Measurements from ENCODE around the gene NCBP2.

Gene NCBP2

DNA sequence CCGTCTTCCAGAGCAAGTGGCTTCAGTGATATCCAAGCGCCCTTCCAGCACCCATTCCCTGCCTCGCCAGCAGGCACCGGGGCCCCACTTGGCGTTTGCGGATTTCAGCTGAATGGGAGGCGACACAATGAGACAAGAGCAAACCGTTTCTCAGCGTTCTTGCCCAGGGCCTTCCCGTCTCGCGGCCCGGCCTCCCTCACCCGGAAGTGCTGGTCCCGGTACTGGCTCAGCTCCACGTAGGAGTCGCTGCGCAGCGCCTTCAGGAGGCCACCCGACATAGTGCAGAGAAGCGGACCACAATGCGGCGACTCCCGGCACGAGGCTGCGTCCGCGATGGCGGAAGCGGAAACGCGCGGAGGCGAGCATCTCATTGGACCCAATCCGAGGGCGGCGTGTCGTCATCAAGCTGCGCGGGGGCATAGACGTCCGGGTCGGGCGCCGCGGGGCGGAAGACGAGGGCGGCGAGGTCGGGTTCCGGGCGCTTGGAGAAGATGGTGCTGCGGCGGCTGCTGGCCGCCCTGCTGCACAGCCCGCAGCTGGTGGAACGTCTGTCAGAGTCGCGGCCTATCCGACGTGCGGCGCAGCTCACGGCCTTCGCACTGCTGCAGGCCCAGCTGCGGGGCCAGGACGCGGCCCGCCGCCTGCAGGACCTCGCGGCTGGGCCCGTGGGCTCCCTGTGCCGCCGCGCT, at the start of gene NCBP2:
Gene NCBP2 (minus strand): TSS at position 303 of the 689 bp plus-strand sequence. CDS start 25 bp downstream, at position 278.
- peak; percentile 95 to 98 for DNase-seq

DNA sequence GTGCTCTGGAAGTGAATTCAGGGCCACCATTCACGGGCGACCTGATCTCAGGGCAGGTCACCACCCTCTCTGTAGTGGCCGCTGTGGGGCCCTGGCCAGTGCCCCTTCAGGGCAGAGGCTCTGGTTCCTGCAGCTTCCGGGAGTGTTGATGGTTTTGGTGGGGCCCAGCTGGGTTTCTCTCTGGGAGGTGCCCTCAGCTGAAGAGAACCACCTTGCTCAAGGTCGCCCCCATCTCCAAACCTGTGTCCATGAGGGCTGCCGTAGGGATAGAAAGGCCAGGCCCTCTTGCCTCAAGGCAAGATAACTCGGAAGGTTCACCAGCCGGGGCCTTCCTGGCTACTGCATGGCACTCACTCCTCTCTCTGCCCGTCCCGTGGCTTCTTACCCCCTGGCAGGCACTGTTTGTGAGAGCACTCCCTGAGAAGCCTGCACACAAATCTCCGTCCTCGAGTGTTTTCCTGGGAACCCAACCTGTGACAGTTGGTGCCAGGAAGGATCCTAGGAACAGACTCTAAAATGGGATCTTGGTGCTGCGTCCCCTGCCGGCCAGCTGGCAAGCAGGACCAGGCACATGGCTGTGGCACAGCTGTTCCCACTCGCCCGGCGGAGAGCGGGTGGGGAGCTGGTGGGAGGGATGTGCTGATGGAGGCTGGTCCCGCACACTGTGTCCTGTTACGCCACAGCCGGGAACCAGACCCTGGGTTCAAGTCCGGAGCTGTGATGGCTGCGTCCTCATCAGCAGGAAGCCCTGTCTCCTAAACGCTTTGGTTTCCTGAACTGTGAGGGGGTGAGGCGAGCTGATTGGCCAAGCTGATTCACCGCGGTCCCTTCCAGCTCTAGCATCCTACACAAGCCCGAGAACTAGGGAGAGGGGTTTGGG, 49.5 kb upstream of the NCBP2 start:
- no peak for DNase-seq

DNA sequence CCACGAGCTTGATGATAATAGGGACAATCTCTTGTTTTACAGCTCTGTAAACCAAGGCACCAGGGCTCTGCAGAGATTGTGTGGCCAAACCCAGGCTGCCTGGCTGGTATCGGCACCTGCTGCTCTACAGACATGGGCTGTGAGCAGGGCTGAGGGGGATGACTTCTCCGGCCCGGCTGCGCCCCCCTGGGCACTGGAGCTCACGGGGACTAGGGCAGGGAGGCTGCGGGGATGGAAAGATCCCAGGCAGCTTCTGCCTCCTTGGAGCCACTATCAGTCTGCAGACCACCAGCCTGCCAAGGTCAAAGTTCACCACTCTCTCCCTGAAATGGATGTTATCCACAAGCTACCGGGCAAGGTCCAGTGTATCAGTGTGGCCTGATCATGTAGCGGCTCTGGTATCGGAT, 48.3 kb upstream of the NCBP2 start:
- no peak for DNase-seq

DNA sequence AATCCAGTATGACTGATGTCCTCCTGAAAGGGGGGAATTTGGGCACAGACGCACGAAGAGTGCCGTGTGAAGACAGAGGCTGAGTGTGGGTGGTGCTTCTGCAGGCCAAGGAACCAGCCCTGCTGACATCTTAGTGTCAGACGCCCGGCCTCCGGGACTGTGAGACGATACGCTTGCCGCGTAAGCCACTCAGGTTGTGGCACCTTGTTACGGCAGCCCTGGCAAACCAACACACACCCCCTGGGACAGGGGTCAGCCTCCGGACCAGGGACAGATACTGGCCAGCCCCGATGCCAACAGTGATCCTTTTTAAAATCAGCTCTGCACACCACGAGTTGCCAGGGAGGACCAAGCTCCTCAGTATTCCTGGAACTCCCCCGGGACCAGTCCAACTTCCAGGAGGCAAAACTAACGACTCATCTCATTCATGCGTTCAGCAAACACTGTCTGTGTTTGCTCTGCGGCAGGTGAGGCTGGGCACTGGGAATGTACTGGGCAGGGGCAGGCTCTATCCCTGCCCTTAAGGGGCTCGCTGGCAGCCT, 47.5 kb upstream of the NCBP2 start:
- peak in 1 of 2 experiments; percentile 11 for DNase-seq

DNA sequence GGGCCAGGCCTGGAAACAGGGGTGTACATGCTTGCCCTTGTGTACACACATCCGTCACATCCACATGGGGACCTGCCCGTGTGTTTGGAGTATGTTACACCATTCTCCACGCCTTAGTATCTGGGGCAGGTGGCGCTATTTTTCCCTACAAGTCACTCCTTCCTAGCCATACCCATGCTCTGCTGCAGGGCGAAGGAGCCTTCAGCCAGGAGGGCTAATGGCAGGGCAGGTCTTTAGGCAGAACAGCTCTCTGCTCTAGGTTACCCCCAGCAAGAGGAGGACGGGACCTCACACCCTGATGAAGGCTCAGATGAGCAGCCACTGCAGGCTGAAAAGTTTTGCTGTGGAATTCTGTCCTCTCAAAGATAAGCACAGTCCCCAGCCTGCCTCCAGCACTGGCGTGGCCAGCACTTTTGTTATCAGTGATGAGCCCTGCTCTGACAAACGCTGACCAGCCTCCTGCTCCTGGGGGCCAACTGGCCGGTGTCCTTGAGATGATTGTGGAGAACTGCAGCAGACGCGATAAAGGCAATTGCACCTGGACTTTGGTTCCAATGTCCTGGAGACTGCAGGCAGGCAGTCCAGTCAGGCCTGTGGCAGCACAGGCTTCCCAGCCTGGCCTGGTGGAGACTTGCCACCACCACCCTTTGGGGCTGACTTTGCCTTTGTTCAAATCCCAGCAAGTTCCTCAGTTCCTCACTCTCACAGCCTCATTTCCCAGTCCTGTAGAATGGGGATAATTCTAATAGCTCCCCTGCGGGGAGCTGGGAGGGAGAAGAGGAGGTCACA, 46.1 kb upstream of the NCBP2 start:
- peak in 1 of 2 experiments; percentile 13 for DNase-seq

DNA sequence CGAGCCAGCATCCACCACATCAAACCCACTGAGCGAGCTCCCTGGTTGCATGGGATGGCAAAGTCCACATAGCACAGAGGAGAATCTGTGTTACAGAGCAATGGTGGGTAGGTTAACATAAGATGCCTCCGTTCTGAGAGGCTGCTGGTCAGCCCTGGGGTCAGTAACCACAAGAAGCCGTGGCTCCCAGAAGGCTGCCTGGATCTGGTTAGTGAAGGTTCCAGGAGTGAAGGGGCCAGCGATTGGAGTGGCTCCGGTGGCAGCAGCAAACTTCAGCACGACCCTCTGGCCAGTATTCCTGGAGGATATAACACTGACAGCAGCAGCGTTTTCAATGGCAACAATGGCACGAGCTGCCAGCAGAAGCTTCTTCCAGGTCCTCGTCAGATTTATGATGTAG, 44.7 kb upstream of the NCBP2 start:
- no peak for DNase-seq

DNA sequence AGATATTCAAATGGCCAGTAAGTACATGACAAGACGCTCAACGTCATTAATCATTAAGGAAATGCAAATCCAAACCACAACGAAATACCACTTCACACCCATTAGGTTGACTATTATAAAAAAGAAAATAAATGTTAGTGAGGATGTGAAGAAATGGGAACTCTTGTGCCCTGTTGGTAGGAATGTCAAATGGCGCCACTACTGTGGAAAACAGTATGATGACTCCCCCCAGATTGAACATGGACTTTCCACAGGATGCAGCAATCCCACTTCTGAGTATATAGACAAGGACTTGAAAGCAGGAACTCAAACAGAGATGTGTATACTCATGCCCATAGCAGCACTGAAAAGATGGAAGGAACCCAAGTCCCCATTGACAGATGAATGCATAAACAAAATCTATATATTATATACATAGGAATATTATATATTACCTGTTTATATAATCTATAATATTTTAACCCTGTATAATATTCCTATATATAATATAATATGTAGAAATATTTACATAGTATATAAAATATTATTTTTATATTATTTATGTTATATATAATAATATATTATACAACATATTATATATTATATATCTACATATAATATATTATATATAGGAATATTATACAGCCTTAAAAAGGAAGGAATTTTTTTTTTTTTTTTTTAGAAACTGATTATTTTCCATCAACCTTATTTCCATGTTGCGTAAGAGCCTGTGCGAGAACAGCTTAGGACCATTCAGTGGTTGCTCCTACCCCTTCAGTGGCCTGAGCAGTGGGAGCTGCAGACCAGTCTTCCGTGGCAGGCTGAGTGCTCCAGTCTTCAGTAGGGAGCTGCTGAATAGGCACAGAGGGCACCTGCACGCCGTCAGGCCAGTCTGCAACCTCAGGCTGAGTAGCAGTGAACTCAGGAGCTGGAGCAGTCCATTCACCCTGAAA, 43.9 kb upstream of the NCBP2 start:
- no peak for DNase-seq

DNA sequence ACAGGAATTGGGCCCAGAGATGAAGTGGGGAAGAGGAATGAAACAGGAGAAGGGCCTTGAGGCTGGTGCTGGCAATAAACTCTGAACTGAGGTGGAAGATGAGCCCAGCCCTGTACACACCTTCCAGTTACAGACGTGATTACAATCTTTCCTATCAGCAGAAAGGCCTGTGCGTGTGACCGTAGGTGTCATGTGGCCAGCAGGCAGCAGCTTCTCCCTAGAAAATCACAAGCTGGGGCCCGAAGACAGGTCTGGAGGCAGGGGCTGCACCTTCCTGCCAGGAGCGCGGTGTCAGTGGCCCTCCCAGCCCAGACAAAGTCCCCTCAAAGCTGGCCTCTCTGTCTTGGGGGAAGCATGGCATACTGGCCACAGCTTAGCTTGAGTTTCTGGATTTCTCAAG, 43.0 kb upstream of the NCBP2 start:
- DNase-seq = no peak

DNA sequence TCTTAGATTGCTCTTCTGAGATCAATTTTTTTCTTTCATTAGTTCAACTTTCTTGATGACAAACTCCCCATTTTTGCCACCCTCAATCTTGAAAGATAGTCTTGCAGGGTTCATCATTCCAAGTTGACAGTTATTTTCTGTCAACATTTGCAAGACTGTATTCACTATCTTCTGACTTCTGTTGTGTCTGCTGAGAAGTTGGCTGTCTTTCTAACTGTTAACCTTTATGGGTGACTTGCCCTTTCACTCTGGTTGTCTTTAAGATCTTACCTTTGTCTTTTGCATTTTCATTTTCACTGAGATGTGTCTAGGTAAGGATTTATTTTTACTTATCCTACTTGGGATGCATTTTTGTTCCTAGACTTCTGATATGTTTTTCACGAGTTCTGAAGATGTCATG, 40.9 kb upstream of the NCBP2 start:
- no peak for DNase-seq

DNA sequence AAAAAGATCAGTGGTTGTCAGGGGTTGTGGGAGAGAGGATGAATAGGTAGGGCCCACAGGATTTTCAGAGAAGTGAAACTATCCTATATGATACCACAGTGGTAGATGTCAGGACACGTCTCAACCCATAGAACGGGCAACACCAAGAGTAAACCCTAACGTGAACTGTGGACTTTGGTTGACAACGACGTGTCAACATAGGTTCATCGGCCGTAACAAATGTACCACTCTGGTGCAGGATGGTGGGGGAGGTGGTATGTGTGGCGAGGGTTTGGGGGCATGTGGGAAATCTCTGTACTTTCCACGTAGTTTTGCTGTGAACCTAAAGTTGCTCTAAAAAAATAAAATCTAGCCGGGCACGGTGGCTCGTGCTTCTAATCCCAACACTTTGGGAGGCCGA, 39.3 kb upstream of the NCBP2 start:
- no peak for DNase-seq

DNA sequence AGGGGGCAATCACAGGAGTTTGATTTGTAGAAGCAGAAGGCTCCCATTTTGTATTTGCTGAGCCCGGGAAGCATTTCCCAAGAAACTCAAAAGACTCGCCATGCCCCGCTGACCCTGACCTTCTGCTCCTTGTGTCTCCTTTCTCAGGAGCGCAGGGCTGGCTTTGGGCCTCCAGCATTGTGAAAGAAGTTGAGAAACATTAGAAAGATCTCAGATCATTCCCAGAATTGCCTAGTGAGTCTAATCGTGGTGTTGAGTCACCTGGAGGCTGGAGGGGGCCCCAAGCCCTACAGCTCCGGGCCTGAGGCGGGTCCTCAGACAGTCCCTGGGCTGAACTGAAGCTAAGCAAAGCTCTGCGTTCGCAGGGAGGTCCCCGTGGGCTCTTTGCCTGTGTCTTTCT, 37.2 kb upstream of the NCBP2 start:
- no peak for DNase-seq

DNA sequence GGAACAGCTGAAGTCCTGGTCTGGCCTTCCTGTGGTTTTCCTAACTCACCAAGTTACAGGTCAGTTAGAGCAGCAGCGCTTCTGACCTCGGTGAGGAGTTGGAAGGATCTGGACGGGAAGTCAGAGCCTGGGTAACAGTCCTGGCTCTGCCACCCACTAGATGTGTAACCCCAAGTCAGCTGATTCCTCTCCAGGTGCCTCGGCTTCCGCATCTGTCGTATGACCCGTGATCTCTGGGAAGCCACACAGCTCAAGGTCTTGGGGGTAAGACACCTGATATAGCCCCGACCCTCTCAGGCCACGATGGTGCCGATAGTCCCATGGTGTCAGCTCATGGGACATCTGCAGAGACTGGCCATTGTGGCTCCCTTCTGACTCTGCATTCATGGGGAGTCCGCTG, 34.6 kb upstream of the NCBP2 start:
- no peak for DNase-seq

DNA sequence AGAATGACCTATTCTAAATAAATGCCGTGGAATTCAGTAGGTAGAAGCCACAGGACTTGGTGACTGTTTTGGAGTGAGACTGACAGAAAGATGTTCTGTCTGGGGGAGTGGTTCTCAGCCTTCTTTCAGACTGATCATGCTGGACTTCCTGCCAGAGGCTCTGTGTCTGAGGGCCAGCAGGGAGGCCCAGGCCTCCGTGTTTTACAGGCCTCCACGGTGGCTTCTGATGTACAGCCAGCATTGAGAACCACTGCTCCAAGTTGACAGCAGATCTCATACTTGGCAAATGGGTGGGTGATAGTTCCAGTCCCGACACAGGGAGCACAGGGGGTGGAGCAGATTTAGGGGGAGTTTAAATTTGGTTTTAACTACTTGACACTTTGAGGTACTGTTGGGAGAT, 33.0 kb upstream of the NCBP2 start:
- DNase-seq = no peak

DNA sequence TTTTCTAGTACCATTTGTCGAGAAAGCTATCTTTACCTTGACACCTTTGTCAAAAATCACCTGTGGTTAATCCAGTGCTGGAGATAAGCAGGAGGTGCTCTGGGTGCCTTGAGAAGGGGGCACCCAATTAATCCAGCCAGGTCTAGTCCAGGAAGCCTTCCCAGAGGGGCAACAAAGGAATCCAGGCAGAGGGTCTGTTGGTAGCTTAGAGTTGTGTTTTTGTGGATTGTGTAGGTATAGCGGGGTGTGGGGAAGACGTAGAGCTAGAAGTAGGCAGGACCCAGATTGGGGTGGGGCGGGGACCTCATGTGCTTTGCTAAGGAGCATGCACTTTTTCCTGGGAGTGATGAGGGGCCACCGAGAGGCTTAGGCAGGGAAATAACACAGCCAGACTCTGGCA, 32.3 kb upstream of the NCBP2 start:
- DNase-seq = no peak

DNA sequence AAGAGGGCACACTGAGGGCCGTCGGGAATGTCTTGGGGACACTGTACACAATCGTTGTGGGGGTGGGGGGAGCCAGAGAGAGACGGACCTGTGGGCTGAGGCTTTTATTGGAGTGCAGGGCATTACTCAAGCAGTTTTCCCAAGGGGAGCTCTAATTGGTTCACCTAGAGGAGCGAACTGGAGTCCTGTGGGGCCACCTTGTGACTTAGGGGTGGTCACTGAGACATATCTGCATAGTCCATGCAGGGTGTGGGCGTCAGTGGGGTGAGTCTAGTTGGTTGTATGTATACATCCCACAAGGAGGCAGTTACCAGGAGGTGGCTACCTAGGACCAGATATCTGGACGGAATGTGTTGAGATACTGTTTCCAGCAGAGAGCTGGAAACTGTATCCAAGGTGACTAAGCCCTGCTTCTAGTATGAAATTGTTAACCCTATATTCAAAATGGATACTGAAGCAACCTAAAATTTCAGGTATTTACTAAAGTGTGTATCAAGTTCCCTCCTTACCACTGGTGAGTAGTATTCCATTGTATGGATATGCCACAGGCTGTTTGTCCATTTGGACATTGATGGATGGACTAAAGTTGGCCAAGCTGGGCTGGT, 28.9 kb upstream of the NCBP2 start:
- no peak for DNase-seq

DNA sequence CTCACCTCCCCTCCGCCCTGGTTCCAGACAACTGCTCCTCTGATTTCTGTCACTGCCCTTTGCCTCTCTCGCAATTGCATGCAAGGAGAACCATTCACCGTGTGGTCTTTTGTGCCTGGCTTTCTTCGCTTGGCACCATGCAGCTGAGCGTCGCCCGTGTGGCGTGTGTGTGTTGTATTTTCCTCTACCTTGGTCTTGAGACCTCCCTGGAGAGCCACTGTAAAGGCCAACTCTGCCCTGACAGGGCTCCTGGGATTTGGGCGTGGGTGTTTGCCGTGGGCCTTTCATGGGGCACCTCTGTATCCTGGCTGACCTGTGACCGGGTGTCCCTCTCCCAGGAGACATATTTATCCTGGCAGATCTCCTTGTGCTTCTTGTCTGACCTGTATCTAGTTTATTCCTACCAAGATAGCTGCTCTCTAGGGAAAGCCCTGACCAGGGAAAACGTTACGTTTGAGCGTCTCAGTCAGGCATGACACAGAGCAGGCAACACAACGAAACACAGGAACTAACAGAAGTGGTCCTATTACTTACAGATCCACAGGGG, 28.3 kb upstream of the NCBP2 start:
- DNase-seq = no peak

DNA sequence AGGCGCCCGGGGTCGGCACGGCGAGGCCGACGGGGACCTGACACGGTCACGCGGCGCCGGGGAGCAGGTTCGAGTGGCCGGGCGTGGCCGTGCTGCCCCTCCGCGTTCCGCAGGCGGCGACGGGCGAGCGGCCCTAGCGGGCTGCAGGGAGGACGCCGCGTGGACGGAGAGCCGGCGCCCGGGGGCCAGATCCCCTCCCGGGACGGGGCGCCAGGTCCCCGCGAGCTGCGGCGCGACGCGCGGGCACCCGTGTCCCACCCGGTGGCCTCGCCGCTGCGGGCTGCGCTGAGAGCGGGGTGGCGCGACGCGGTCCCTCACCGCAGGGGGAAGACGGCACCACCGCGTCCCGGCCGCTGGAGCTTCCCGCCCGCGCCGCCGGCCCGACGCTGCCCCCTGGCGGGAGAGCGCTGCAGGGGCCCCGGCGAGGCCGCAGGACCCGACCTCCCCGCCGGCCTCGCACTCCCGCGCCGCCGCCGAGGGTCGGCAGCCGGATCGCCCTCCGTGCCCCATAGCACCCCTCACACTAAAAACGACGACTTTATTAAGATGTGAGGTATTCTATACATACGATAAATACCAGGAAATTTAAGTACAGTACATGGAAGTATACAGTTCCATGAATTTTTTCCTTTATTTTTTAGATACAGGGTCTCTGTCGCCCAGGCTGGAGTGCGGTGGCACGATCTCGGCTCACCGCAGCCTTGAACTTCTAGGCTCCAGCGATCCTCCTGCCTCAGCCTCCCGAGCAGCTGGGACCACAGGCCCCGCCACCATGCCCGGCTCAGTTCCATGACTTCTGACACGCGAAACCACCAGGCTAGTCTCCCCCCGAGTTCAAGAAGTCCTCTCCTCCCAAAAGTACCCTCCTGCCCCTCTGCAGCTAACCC, 27.6 kb upstream of the NCBP2 start:
- DNase-seq = peak in 1 of 2 experiments; percentile 72

DNA sequence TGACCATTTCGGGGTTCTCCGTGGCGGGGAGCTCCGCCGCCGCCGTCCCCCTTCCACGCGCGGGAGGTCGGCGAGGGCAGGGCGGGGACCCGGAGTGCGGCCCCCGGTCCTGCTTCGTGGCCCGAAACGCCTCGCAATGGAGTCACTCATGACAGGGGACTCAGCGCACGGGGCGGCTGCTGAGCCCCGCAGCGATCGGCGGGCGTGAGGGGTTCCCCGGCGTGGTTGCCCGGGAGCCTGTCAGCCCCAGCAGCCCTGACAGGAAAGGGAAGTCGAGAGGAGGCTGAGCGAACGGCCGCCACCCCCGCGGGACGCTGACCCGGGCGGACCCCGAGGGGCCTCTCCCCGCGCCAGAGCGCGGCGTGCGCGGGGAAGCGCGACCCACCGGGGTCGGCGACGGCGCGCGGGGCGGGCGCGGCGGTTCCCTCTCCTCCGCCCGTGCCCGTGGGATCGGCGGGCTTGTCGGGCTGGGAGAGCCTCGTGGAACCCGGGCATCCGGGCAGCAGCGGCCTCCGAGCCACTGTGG, 26.9 kb upstream of the NCBP2 start:
- no peak for DNase-seq

DNA sequence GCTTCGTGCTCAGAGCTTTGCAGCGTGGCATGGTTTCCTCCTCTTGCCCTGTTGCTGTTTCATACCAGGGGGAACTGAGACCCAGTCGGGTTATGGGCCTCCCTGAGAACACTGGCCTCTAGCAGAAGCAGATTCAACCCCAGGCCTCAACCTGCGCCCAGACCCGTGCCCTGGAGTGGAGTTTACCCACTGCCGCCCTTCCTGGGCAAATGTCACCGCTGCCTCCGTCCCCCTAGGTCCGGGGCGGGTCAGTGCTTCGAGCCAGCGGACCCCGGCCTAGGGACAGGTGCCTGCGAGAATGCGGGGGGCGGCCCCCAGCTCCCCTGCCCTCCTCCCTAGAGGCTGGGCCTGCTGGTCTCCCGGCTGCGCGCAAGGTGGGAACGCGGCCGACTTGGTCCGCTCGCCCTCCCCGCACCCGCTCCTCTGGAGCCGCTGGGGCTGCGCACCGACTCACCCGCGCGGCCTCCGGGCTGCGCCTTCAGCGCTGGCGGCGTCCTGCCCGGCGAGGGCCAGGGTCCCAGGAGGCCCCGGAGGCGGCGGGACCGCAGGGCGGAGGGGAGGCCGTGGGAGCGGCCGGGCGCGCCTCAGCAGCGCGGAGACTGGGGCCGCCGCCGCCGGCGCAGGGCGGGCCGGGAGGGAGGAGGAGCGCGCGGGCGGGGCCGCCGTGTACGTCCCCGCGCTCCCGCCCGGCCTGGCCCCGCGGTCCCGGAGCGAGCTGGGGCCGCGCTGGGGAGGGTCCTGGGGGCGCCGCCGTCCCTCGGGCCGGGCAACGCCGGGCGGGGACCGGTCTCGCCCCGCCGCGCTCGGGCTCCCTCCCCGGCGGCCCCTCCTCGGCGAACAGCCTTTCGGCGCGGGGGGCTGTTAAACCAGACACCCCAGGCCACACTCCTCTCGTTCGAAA, 26.2 kb upstream of the NCBP2 start, which contains the start of gene PIGZ:
Gene PIGZ (minus strand): TSS at position 601 of the 901 bp plus-strand sequence. CDS start 16,802 bp downstream, outside the sequence.
- peak in 1 of 2 experiments; percentile 31 for DNase-seq
